Activated B cell treated with CpG ODN at 0.5 μM for 24 hours (primary cell): ENCODE data around the gene OTOA. TPM values are rescaled to one million over a fixed set of nuclear protein-coding genes. Genes with fewer than 3 reads are reported as not detected.
"Not testable (repeated sequence)": the region's sequence is repeated elsewhere in the genome, so short reads cannot be mapped to it uniquely, and the experiment has no call there.

Source experiments
- ATAC-seq: fragments of 200-7000 bp; cut with Tn5 transposase; one replicate; pipeline ENCODE4 v1.10.0; 2021; ENCODE audit warnings: low read depth, mild to moderate bottlenecking, moderate library complexity
- CTCF ChIA-PET: fragments of 350-600 bp; sonication (Branson Sonifier 250); formaldehyde crosslinking; loops from one replicate; lab custom pipeline; 2021; ENCODE audit warnings: antibody characterized with exemption; lab: Charles Lee
- POLR2A ChIA-PET: fragments of 350-600 bp; sonication (Branson Sonifier 250); formaldehyde crosslinking; loops from one replicate; lab custom pipeline; 2021; ENCODE audit warnings: antibody characterized with exemption; lab: Charles Lee
- DNase-seq: peaks from one replicate; pipeline ENCODE4 v3.0.0; 2022
- H3K27ac Mint-ChIP-seq: one replicate; pipeline ENCODE4 v1.8.0; 2020; ENCODE audit warnings: mixed read lengths
- H3K27me3 Mint-ChIP-seq: one replicate; pipeline ENCODE4 v1.8.0; 2021; ENCODE audit warnings: mixed read lengths
- H3K36me3 Mint-ChIP-seq: one replicate; pipeline ENCODE4 v1.8.0; 2021; ENCODE audit warnings: low read depth, mixed read lengths
- H3K4me1 Mint-ChIP-seq: one replicate; pipeline ENCODE4 v1.8.0; 2021; ENCODE audit warnings: mixed read lengths
- H3K4me3 Mint-ChIP-seq: one replicate; pipeline ENCODE4 v1.8.0; 2020; ENCODE audit warnings: mild to moderate bottlenecking, mixed read lengths
- H3K9me3 Mint-ChIP-seq: one replicate; pipeline ENCODE4 v1.8.0; 2020; ENCODE audit warnings: mixed read lengths
- CTCF ChIP-seq: fragments of 200-600 bp; IDR thresholded peaks from one replicate; pipeline ENCODE4 v1.8.0; 2022; ENCODE audit warnings: antibody characterized with exemption, mild to moderate bottlenecking
- intact Hi-C: fragments of 100-400 bp; cut with micrococcal nuclease; formaldehyde crosslinking; loops from one replicate; pipeline ENCODE4 v1.15.1; 2024
- total RNA-seq: library from RNA; stranded (reverse); gene quantifications from 2 replicates; pipeline ENCODE4 v1.2.3, GENCODE V29; 2022

Gene OTOA
- total RNA-seq, 1 donor from 2014 or later: 0.60 TPM

- Mint-ChIP-seq H3K27ac (no peak overlapping the region), H3K27me3 (no peaks in the 10 kb centered on the region), H3K4me3 (no peak overlapping the region), H3K36me3 (peaks cover 61% of the 10 kb centered on the region), H3K9me3 (no peaks in the 10 kb centered on the region), H3K4me1 (peaks cover 2% of the 10 kb centered on the region)
- DNase-seq (no peak), ATAC-seq (no peak)
- TF ChIP-seq CTCF: no peak
- POLR2A ChIA-PET: no interaction called here
- intact Hi-C loops: no loop called here
- CTCF ChIA-PET: interaction anchor here (0.6 kb wide), 1 partner anchor 1506 kb away, joined by 3 read pairs; no protein-coding TSS in a partner anchor
Measured at GRCh38 chr16:21628772-21629171, 35.0 kb upstream of the OTOA start.

GRCh38 chr16:21629616-21630539, 33.9 kb upstream of the OTOA start:
- H3K36me3 Mint-ChIP-seq: peaks cover 57% of the 10 kb centered on the region
- intact Hi-C loops: not testable (repeated sequence)

GRCh38 chr16:21630866-21631265, 32.9 kb upstream of the OTOA start:
- H3K27ac Mint-ChIP-seq, POLR2A ChIA-PET, H3K27me3 Mint-ChIP-seq: not testable (repeated sequence)

More at GRCh38 chr16:21629616-21630539, 33.9 kb upstream of the OTOA start:
- H3K4me1 Mint-ChIP-seq, H3K4me3 Mint-ChIP-seq, H3K27ac Mint-ChIP-seq, ATAC-seq, DNase-seq, H3K27me3 Mint-ChIP-seq, H3K9me3 Mint-ChIP-seq: not testable (repeated sequence)
- ChIA-PET POLR2A (interaction anchor here (0.6 kb wide), 1 partner anchor 89 kb away, joined by 4 read pairs; no protein-coding TSS in a partner anchor), CTCF (interaction anchor here (1.0 to 1.5 kb wide), 2 partner anchors 11 to 28 kb away, joined by 3 read pairs; no protein-coding TSS in a partner anchor)

GRCh38 chr16:21631376-21631775, 32.4 kb upstream of the OTOA start:
- H3K4me1 Mint-ChIP-seq, ATAC-seq, DNase-seq, H3K9me3 Mint-ChIP-seq, H3K27ac Mint-ChIP-seq, POLR2A ChIA-PET, intact Hi-C loops, H3K4me3 Mint-ChIP-seq, H3K27me3 Mint-ChIP-seq: not testable (repeated sequence)
- CTCF ChIA-PET: interaction anchor here (1.5 kb wide), 1 partner anchor 26 kb away, joined by 3 read pairs; no protein-coding TSS in a partner anchor
- H3K36me3 Mint-ChIP-seq: peaks cover 53% of the 10 kb centered on the region

More at GRCh38 chr16:21630866-21631265, 32.9 kb upstream of the OTOA start:
- DNase-seq, H3K4me3 Mint-ChIP-seq, intact Hi-C loops, ATAC-seq, H3K4me1 Mint-ChIP-seq, H3K9me3 Mint-ChIP-seq: not testable (repeated sequence)
- CTCF ChIA-PET: interaction anchor here (1.0 to 1.5 kb wide), 2 partner anchors 10 to 27 kb away, joined by 3 read pairs; no protein-coding TSS in a partner anchor
- H3K36me3 Mint-ChIP-seq: peaks cover 57% of the 10 kb centered on the region

- ATAC-seq, H3K27me3 Mint-ChIP-seq, H3K9me3 Mint-ChIP-seq, intact Hi-C loops, H3K27ac Mint-ChIP-seq, H3K4me1 Mint-ChIP-seq, H3K4me3 Mint-ChIP-seq, POLR2A ChIA-PET, DNase-seq, CTCF ChIA-PET: not testable (repeated sequence)
- peaks cover 49% of the 10 kb centered on the region for H3K36me3 Mint-ChIP-seq
Measured at GRCh38 chr16:21631951-21632575, 31.7 kb upstream of the OTOA start.

- Mint-ChIP-seq H3K4me3 (no peak overlapping the region), H3K4me1 (peaks cover 3% of the 10 kb centered on the region), H3K27ac (no peak overlapping the region), H3K36me3 (peaks cover 34% of the 10 kb centered on the region), H3K27me3 (no peaks in the 10 kb centered on the region), H3K9me3 (no peaks in the 10 kb centered on the region)
- intact Hi-C loops: no loop called here
- DNase-seq (no peak), ATAC-seq (no peak)
- TF ChIP-seq CTCF: no peak
- POLR2A ChIA-PET: no interaction called here
- CTCF ChIA-PET: no interaction called here
Measured at GRCh38 chr16:21634216-21634615, 29.6 kb upstream of the OTOA start.

GRCh38 chr16:21635694-21636093, 28.1 kb upstream of the OTOA start:
- H3K4me3 Mint-ChIP-seq, H3K9me3 Mint-ChIP-seq, H3K27ac Mint-ChIP-seq, H3K27me3 Mint-ChIP-seq, H3K4me1 Mint-ChIP-seq, intact Hi-C loops, ATAC-seq, CTCF ChIA-PET, POLR2A ChIA-PET, DNase-seq: not testable (repeated sequence)
- peaks cover 26% of the 10 kb centered on the region for H3K36me3 Mint-ChIP-seq
